NCI-H524 (cell line): ENCODE data around the gene ATP2B3.

Experiments
- DNase-seq, 2 experiments: peaks; one replicate each; lab custom pipeline; 2025; lab: John Stamatoyannopoulos, UW

ATP2B3 gene

DNA sequence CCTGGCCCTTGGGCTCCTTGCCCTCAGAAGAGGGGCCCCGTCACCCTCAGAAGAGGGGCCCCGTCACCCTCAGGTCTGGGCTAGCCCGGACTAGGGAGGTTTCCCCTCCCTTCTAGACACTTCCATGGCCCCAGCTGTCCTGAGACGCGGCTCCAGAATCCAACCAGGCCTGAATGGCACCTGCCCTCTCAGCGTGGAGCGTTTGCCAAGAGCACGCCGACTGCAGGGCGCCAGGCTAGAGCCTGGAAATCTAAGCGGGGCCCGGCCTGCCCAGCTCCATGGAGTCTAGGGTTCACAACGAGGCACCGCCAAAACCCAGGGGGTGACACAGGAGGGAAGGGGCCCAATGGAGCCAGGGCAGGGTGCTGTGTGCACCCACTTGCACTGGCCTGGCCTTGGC lies 7.8 kb upstream of the ATP2B3 start:
- no peak for DNase-seq

DNA sequence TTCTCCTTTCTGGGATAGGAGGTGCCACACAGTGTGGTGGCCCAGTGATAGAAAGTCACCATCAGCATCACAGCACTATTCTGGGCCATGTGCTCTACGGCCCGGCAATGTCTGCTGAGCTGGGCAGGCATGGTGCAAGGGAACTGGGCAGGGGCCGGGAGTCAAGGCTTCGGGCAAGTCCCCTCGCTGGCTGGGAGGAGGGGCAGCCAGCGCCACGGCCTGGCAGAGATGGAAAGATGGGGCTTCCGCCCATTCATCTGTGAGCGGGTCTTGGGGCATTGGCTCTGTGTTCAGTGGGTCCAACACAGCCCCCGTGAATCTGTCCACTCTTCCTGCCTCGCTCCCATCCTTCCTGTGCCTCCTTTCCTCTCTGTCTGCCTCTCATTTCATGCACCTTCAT lies 7.1 kb upstream of the ATP2B3 start:
- no peak for DNase-seq

DNA sequence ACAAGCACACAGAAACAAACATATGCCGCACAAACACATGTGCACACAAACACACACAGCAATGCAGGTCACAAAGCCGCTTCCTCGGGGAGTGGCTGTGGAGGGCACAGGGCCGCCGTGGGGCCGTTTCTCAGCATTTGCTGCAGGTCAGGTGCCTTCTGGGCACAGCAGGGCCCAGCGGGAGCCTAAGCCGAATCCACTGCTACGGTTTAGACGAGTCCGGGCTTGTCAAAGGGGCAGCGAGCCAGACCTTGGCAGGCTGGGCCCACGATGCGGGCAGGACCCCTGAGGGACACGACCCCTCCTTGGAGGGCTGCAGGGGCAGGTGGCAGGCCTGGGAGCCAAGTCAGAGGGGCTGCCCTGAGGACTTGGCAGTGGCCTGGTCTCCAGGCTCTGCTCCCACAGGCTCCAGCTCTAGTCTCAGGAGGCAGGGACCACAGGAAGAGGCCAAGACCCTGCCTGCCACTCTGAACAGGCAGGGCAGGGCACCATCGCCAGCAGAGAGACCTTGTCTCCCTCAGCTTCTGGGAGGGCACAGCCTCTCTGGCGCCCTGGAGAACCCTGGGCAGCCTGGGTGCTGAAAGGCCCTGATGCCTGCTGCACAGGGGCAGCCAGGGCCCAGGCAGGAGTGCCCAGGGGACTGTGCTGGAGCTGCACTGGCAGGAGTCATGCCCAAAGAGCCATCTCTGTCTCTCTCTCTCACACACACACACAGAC lies 5.5 kb upstream of the ATP2B3 start:
- DNase-seq: peak in 1 of 2 experiments; percentile 61

DNA sequence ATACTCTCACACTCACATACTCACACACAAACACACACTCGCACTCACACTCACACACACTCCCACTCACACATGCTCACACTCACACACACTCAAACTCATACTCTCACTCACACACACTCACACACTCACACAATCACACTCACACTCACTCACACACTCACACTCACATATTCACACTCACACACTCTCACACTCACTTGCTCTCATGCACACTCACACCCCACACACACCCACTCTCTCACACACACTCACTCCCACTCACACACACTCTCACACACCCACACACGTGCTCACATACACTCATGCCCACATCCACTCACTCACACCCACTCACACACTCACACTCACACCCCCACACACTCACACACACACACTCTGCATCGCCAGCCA lies 4.9 kb upstream of the ATP2B3 start:
- no peak for DNase-seq

DNA sequence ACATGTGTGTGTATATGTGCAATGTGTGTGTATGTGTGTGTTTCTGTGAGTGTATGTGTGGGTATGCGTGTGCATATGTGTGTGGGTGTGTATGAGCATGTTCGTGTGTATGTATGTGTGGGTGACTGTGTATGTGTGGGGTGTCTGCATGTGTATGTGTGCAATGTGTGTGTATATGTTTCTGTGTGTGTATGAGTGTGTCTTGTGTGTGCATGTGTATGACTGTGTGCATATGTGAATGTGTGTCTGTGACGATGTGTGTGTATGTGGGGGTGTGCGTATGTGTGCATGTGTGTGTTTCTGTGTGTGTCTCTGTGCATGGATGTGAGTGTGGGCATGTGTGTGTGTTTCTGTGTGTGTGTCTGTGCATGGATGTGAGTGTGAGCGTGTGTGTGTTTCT lies 4.2 kb upstream of the ATP2B3 start:
- DNase-seq: no peak

DNA sequence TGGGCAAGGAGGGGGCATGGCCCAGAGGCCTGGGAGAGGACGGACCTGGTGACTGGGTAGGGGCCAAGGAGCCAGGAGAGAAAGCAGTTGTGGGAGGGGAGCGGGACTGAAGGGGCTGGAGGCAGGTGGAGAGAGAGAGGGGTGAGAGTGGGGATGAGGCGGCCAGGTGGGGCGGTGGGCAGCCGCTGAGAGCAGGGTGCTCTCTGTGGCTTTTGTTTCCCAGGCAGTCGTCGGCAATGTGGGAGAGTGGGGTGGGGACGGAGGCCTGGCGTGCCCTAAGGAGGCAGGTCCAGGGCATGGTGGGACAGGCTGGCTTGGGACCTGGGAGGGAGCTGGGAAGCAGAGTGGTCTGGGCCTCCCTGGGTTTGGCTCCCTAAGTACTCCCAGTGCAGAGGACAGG lies 3.2 kb upstream of the ATP2B3 start:
- no peak for DNase-seq

DNA sequence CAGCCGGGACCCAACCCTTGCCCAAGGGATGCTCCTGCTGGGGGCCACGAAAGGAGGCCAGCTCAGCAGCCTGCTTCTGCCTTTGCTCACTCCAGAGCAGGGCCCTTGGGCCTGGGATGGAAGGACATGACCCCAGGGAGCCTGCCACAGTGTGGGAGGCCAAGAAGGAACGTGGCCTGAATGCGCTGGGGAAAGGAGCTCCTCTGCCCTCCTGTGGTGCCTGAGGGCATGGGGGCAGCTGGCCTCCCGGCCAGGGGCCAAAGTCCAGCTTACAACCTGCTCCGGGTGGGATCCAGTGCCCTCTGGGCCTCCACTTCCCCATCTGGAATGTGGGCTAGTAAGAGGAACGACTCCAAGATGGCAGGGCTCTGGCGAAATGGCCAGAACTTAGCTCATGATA lies 2.0 kb upstream of the ATP2B3 start:
- DNase-seq: no peak

DNA sequence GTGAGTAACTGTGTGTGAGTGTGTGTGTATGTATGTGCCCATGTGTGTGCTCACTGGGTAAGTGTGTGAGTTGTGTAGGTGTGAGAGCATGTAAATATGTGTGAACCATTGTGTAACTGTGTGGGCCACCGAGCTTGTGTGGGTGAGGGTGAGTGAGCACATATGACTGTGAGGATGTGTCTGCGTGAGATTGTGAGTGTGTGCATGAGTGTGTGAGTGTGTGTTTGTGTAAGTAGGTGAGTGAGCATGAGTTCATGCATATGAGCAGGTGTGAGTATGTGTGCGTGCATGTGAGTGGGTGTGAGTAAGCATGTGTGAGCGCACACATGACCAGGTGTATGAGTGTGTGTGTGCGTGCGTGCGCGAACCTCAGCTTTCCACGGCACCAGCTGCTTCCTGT lies 1.4 kb upstream of the ATP2B3 start:
- DNase-seq: peak in 1 of 2 experiments; percentile 31

DNA sequence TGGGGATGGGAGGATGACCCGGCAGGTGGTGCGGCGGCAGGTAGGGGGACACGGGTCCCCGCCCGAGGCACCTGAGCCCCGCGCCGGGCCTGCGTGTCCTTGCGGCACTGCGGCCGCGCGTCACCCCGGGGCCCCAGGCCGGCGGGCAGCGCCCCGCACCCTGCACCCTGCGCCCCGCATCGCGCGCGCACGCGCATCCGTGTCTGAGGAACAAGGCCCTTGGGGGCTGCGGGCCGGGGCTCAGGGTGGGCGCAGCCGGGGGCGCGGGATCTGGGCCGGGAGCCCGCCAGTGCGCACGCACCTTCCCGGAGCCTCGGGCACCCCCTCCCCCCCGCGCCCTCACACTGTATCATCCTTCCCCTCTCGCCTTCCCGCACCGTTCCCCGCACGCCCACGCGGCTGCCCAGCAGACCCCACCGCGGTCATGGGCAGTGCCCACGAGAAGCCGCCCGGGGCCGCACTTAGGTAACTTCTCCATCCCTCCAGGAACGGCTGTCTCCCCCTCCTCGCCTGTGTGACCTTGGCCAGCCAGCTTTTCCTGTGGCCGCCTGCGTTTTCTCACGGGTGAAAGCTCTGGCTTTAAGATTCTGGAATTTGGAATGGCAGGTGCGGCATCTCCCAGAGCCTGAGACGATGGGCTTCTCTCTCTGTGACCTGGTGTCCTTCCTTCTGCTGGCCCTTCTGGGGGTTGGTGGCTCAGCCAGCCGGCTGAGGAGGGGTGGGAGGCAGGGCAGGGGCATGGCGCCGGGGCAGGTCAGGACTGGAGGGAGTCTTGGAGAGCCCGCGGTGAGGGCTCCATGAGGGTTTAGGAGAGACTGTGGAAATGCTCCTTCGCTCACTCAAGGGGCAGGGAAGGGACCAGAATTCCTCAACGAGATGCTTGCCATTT lies 748 bp downstream of the ATP2B3 start:
- no peak for DNase-seq

DNA sequence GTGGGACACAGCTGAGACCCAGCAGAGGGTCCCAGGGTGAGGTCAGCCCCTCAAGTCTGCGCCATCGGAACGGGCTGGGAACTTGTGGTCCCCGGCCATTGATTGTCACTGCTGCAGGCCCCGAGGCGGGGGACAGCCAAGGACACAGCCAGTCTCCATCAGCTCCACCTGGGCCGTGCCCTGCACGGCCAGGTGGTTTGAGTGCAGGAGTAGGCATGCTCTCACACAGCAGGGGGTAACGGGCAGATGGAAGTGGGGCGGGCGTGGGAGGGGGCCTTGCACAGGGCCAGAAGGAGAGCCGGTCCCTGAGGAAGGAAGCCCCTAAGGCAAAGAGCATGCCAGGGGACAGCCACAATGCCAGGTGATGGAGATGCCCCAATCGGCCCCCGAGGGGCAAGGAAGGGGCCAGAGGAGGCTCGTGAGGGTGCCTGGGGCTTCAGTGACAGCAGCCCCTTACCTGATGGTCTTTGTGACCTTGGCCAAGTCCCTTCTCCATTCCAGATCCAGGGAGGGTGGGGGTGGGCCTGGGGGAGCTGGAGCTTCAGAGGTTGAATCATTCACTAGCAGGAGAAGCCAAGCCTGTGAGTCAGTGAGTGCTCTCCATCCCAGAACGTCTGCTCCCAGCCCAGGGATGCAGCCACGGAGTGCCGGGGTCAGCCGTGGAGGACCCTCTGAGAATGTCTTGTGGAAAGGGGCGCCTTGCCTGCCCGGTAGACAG lies 2.3 kb downstream of the ATP2B3 start:
- peak in 1 of 2 experiments; percentile 74 for DNase-seq

DNA sequence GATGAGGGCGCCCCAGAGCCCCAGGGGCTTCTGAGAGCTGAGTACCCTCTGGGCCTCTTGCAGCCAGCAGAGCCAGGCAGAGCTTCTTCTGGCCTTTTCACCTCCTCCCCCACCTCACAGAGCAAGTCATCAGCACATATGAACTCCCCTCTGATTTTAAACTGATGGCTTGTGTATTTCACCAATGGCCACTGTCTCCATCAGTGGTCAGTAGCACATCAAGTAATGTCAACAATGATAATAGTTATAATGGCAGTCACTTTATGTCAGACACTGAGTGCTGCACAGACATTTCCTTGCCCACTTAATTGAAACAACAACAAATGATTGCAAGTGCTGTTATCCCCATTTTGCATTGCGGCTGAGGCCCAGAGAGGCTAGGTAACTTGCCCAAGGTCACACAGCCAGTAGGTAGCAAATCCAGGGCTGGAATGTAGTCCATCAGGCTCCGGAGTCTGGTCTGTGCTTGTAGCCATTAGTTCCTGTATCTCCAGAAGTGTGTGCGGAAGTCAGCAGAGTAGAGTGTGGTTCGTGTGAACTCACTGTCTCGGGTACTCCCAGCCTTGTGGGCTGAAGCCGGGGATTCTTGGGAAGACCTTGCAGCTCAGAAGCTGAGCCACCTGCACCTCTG lies 3.0 kb downstream of the ATP2B3 start:
- no peak for DNase-seq

DNA sequence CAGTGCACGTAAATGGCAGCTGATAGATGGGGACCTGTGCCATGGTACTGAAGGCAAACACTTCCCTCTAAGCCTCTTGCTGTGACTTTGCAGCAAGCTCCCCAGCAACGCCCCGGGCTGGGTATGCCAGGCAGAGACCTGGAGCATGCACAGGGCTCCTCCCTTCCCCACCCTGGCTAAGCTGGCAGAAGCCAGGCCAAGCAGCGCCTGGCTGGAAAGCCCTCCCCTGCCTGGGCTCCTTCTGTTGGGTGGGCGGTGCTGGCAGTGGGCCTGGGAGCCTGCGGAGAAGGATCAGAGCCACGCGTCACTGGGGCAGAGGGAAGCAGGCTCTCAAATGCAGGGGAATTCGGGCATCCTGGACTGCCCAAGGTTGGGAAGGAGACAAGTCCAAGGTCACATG lies 3.6 kb downstream of the ATP2B3 start:
- DNase-seq: peak; percentile 83 to 89

DNA sequence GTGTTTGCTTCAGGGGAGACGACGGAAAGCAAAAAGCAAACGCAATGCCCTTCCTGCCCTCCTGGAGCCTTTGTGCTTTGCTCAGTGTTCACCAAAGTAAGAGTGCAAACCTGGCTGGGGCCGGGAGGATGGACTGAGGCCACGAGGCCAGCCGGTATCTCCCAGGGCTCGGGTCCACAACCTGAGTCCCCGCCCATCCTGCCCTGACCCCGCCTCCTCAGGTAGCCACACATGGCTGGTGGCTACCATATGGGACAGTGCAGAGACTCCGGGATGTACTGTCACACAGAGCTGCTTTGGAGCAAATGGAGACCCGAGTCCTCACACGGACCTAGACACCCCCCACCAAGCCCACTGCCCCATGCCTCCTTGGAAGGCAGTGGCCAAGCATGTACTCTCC lies 4.8 kb downstream of the ATP2B3 start:
- no peak for DNase-seq

DNA sequence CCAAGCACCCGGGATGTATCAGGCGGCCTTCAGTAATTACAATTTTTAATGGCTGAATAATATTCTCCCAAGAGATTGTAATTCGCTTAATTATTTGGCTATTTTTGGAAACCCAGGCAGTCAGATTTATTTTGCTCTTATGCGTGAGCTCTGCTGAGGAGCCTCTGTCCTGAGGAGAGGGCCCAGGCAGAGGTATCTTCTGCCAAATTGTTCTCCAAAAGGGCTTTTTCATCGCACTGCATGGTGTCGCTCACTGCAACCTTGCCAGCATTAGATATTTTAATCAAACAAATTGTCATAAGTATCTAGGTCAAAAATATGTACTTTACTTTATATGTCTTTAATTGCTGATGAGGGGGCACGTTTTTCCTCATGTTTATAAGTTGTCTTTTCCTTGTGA lies 5.8 kb downstream of the ATP2B3 start:
- DNase-seq: no peak

DNA sequence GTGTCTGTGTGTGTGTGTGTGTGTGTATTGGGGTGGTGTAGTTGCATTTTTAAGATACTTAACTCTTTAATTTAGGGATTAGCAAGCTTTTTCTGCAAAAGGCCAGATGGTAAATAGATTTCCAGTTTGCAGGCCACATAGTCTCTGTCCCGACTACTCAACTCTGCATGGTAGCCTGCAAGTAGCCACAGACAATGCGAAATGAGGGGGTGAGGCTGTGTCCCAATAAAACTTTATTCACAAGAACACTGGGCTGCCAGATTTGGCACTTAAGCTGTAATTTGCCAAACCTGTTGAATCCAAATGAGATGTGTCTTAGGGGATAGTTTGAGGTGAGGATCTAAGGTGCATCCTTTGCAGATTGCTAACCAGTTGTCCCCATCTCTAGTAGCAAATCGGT lies 6.8 kb downstream of the ATP2B3 start:
- peak; percentile 57 to 88 for DNase-seq

DNA sequence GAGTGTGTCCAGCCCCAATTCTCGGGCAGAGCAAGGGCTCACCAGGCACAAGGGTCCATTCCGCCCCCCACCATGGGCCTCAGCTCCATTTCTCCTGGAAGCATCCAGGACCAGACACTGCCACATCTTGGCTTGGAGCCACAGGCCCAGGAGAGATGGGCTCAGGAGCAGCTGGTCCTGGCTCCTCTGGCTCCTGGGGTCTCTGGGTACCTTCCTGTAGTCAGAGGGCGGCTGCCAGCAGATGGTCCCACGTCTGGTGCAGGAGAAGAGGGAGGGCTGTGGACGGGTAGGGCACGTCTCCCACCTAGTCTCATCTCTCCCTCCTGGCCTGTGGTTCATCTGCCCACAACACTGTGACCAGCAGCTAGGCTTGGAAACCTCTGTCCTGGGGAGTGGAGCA lies 8.0 kb downstream of the ATP2B3 start:
- peak; percentile 91 to 94 for DNase-seq

DNA sequence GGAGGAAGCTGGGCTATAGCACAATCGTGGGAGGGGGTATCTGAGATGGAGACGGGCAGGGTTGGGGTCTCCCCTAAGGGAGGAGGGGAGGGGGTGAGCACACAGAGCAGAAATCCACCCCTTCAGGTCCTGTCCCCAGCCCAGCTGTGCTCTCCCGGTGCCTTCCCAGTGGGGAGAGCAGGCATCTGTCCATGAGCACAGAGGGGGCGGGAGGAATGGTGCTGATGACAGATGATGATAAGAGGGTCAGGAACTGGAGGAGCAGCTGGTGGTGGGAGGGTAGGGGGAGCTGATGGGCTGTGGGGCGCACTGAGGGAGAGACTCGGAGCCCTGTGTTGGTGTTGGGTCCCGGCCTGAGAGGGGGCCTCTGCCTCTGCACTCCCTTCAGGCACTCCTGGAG lies 8.6 kb downstream of the ATP2B3 start:
- DNase-seq: peak; percentile 92 to 94

DNA sequence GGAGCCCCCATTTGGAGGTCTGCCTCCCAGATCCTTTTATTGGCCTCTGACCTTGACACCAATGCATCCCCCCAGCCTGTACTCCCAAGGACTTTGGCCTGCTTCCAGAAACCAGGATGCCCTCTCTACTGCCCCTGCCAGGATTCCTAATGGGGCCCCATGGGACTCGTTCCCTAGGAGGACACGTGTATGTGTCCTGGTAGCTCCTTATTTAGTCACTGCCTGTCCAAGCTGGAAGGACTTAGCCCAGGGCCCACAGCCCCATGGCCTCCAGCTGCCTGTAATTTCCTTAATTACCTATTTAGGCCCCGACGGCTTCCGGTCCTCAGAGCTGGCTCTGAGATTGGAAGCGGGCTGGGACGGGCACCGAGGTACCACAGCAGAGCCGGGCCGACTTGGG lies 9.4 kb downstream of the ATP2B3 start:
- peak; percentile 42 to 76 for DNase-seq

DNA sequence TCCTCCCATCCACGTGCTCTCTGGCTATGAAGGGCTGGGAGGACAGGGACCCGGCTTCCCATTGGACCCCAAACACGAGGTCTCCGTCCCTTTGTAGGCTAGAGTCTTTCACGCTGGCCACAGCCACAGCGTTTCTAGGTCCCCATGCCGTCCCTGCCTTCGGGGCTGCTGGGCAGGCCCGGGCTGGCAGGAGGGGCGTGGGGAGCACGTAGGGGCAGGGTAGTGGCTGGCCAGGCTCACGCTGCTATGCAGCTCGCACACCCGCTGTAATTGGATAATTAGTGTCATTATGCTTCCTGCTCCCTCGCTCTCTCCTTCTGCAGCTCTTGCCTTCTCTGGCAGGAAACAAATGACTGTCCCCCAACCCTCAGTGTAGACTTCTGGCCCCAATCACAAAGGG lies 9.8 kb downstream of the ATP2B3 start:
- DNase-seq: no peak

DNA sequence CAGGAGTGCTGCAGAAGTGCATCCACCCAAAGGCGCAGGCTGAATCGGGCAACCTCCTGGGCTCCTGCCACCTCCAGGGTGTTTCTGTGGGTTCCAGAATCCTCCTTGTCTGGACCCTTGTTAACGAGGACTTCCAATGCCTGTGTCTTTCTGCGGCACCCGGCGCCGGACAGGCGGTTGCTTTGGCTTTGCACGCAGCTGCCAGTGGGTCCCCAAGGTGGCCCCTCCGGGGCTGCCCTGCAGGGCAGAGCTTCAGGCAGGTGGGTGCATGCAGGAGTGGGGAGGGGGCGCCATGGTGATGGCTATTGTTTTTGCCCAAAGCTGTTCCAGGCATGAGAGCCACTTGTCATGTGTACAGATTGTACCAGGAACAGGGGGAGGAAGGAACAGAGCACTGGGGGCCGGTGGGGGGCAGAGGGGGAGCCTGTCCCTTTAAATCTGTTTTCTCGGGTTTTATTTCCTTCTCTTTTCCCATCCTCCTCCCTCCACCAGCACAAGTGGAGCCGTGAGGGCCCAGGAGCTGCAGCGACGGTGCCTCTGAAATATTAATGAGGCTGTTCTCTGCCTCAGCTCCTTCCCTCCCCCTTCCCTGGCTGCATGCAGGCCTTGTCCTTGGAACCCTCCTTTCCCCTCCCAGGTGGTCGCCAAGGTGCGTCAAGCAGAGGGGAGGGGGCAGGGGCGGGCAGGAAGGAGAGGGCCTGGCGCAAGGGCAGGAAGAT lies 13.1 kb downstream of the ATP2B3 start:
- peak in 1 of 2 experiments; percentile 45 for DNase-seq

DNA sequence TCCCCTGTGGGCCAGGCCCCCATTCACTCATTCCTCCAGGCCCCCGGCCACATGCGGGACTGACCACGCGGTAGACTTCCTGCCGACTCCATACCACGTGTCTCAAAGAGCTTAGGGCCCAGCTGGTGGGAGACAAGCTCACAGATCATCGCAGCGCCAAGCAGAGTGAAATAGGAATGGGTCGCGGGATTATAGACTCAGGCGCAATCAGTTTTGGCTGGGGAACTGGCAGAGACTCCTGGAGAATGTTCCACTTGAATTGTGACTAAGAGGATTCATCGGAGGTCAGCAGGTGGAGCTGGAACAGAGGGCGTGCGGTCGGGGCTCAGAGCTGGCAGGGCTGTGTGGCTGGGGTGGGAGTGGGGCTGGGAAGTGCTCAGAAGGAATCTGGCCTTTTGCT lies 15.6 kb downstream of the ATP2B3 start:
- peak; percentile 71 to 84 for DNase-seq

DNA sequence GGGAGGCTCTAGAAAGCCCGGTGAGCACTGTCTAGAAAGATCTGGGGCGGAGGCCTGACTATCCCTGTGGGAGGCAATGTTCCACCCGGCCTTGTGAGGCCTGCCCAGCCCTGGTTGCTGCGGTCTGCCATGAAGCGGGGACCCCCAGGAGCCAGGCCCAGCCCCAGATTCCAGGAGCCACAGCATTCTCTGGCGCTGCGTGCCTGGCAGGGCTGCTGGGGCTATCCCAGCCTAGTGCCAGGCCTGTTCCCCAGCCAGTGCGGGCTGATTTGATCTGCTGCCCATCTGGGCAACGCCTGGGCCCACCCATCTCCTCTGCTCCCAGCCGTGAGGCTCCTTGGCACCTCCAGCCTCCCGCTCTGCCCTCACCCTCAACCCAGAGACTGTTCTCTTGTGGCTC lies 19.6 kb downstream of the ATP2B3 start:
- DNase-seq: peak in 1 of 2 experiments; percentile 70
